ENCODE data around the gene COX6A1. TPM values are rescaled to one million over a fixed set of nuclear protein-coding genes. Genes with fewer than 3 reads are reported as not detected.

COX6A1 gene
- polyA plus RNA-seq, 1 donor (not counting 4 experiments of a cell fraction or from before 2014, with no cell fraction given) = 663 TPM

GRCh38 chr12:120470150-120470784, 32.4 kb downstream of the COX6A1 start:
- Histone ChIP-seq H3K9me1 (ENCODE audit: control insufficient read depth, extremely low read depth, insufficient read depth, low read length) (no peaks in the 10 kb centered on the region), H3K9me3 (ENCODE audit: control insufficient read depth, low read depth, low read length) (no peaks in the 10 kb centered on the region), H3K27ac (ENCODE audit: control insufficient read depth, insufficient read depth, low read length) (peak overlapping the region; percentile 76), H3K36me3 (ENCODE audit: control insufficient read depth in 2 of 2, extremely low read depth in 1 of 2, insufficient read depth in 2 of 2, low read length in 2 of 2) (peaks cover 0 to 8% of the 10 kb centered on the region in 2 experiments), H3K27me3 (ENCODE audit: control insufficient read depth, extremely low read depth, insufficient read depth, low read length) (no peaks in the 10 kb centered on the region), H3K4me1 (ENCODE audit: control insufficient read depth, extremely low read depth, insufficient read depth, low read length) (peaks cover 28% of the 10 kb centered on the region), H3K79me2 (ENCODE audit: control insufficient read depth, insufficient read depth, low read length) (peaks cover 62% of the 10 kb centered on the region), H3K9ac (ENCODE audit: control insufficient read depth, extremely low read depth, insufficient read depth, low read length) (peak overlapping the region; percentile 87), H2AFZ (ENCODE audit: control insufficient read depth, low read length) (peak overlapping the region; percentile 90), H3K4me3 (ENCODE audit: control insufficient read depth in 2 of 3, extremely low read depth in 1 of 3, insufficient read depth in 2 of 3, low read depth in 1 of 3, low read length in 3 of 3) (peak overlapping the region; percentile 77 to 97 (median 91)), H4K20me1 (ENCODE audit: control insufficient read depth, extremely low read depth, insufficient read depth, low read length) (peaks cover 11% of the 10 kb centered on the region), H3K4me2 (ENCODE audit: control insufficient read depth, extremely low read depth, insufficient read depth, low read depth, low read length) (peak overlapping the region; percentile 99)
- FAIRE-seq (no peak), DNase-seq (ENCODE audit: low read depth, low spot score) (no peak)
- dilution Hi-C loops (cut with MboI; ENCODE audit: extremely low pct_ligation_motif_present, low sequenced_read_pairs) = no loop called here
- TF ChIP-seq EZH2 (IDR thresholded peaks at IDR 0.05; ENCODE audit: low read length) (no peak), CTCF (optimal IDR thresholded peaks at IDR 0.05 in 1 of 3, IDR thresholded peaks at IDR 0.05 in 1 of 3, conservative IDR thresholded peaks at IDR 0.05 in 1 of 3; ENCODE audit: extremely low read depth in 1 of 3, insufficient read depth in 2 of 3, low read length in 3 of 3) (no peak)

- Histone ChIP-seq H3K27ac (ENCODE audit: control insufficient read depth, insufficient read depth, low read length) (no peak overlapping the region), H3K4me1 (ENCODE audit: control insufficient read depth, extremely low read depth, insufficient read depth, low read length) (peaks cover 29% of the 10 kb centered on the region), H3K9me3 (ENCODE audit: control insufficient read depth, low read depth, low read length) (no peaks in the 10 kb centered on the region), H3K4me3 (ENCODE audit: control insufficient read depth in 2 of 3, extremely low read depth in 1 of 3, insufficient read depth in 2 of 3, low read depth in 1 of 3, low read length in 3 of 3) (no peak overlapping the region), H3K9me1 (ENCODE audit: control insufficient read depth, extremely low read depth, insufficient read depth, low read length) (no peaks in the 10 kb centered on the region), H4K20me1 (ENCODE audit: control insufficient read depth, extremely low read depth, insufficient read depth, low read length) (peaks cover 8% of the 10 kb centered on the region), H3K9ac (ENCODE audit: control insufficient read depth, extremely low read depth, insufficient read depth, low read length) (no peak overlapping the region), H2AFZ (ENCODE audit: control insufficient read depth, low read length) (no peak overlapping the region), H3K79me2 (ENCODE audit: control insufficient read depth, insufficient read depth, low read length) (peaks cover 42% of the 10 kb centered on the region), H3K27me3 (ENCODE audit: control insufficient read depth, extremely low read depth, insufficient read depth, low read length) (no peaks in the 10 kb centered on the region), H3K4me2 (ENCODE audit: control insufficient read depth, extremely low read depth, insufficient read depth, low read depth, low read length) (no peak overlapping the region), H3K36me3 (ENCODE audit: control insufficient read depth in 2 of 2, extremely low read depth in 1 of 2, insufficient read depth in 2 of 2, low read length in 2 of 2) (no peaks in the 10 kb centered on the region)
- DNase-seq (ENCODE audit: low read depth, low spot score) (no peak), FAIRE-seq (no peak)
- dilution Hi-C loops (cut with MboI; ENCODE audit: extremely low pct_ligation_motif_present, low sequenced_read_pairs) = no loop called here
- TF ChIP-seq CTCF (optimal IDR thresholded peaks at IDR 0.05 in 1 of 3, IDR thresholded peaks at IDR 0.05 in 1 of 3, conservative IDR thresholded peaks at IDR 0.05 in 1 of 3; ENCODE audit: extremely low read depth in 1 of 3, insufficient read depth in 2 of 3, low read length in 3 of 3) = no peak
- TF ChIP-seq EZH2 (IDR thresholded peaks at IDR 0.05; ENCODE audit: low read length) = no peak
Observed at GRCh38 chr12:120472521-120472920, 34.6 kb downstream of the COX6A1 start.

Measured in keratinocyte (primary cell).